ENCODE results near the gene POLD4. TPM values are rescaled to one million over a fixed set of nuclear protein-coding genes. Genes with fewer than 3 reads are reported as not detected.

Gene POLD4
- total RNA-seq, 1 donor from 2014 or later, result 47.0 TPM

DNA sequence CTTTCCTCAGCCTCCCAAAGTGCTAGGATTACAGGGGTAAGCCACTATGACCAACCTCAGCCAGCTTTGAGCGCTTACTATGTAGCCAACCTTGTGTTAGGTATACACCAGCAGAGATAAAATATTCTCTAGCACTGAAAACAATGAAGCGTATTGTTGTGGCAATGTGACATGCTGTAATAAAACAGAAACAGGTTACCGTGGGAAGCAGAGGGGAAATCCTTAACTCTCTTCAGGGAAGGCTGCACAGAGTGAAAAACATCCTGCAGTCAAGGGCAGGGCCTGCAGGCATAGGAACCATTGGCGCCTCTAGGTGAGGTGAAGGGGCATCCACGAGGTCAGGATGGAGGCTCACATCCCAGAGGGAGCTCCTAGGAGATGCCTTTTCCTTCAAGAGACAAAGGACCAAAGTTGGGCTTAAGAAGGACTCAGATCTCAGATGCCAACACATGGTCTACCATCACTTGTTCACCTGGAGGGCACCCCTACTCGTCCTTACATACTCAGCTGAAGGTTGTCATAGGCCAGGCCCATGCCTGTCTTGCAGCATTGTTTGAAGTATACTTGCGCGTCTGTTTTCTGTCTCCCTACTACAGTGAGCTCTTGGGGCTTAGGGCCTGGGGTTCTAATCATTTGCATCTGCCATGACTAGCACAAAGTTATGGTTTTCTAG, 8.0 kb downstream of the POLD4 start:
- intact Hi-C loops (cut with micrococcal nuclease), result no loop called here
- DNase-seq, result no peak
- H3K4me1 ChIP-seq, result peaks cover 15% of the 10 kb centered on the region

GRCh38 chr11:67344264-67344663, 9.1 kb downstream of the POLD4 start:
- H3K4me3 ChIP-seq, result no peak overlapping the region
- no peak overlapping the region for H3K27ac ChIP-seq (replicated peaks)
- H3K27me3 ChIP-seq (ENCODE audit: low read depth), result no peaks in the 10 kb centered on the region
- H3K4me1 ChIP-seq, result peaks cover 4% of the 10 kb centered on the region
- no peak for DNase-seq
- H3K9me3 ChIP-seq (replicated peaks), result peaks cover 6% of the 10 kb centered on the region
- intact Hi-C loops (cut with micrococcal nuclease), result no loop called here
- H3K36me3 ChIP-seq, result no peaks in the 10 kb centered on the region
- TF ChIP-seq, protein P1, sequence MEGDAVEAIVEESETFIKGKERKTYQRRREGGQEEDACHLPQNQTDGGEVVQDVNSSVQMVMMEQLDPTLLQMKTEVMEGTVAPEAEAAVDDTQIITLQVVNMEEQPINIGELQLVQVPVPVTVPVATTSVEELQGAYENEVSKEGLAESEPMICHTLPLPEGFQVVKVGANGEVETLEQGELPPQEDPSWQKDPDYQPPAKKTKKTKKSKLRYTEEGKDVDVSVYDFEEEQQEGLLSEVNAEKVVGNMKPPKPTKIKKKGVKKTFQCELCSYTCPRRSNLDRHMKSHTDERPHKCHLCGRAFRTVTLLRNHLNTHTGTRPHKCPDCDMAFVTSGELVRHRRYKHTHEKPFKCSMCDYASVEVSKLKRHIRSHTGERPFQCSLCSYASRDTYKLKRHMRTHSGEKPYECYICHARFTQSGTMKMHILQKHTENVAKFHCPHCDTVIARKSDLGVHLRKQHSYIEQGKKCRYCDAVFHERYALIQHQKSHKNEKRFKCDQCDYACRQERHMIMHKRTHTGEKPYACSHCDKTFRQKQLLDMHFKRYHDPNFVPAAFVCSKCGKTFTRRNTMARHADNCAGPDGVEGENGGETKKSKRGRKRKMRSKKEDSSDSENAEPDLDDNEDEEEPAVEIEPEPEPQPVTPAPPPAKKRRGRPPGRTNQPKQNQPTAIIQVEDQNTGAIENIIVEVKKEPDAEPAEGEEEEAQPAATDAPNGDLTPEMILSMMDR (IDR thresholded peaks at IDR 0.05; ENCODE audit: borderline replicate concordance), result no peak

More for the DNA sequence above, 8.0 kb downstream of the POLD4 start:
- no peaks in the 10 kb centered on the region for H3K27me3 ChIP-seq (ENCODE audit: low read depth)
- TF ChIP-seq, protein P1 (IDR thresholded peaks at IDR 0.05; ENCODE audit: borderline replicate concordance), result no peak
- H3K4me3 ChIP-seq, result no peak overlapping the region
- no peaks in the 10 kb centered on the region for H3K36me3 ChIP-seq
- no peak overlapping the region for H3K27ac ChIP-seq (replicated peaks)
- H3K9me3 ChIP-seq (replicated peaks), result peaks cover 6% of the 10 kb centered on the region

GRCh38 chr11:67337257-67337656, 16.1 kb downstream of the POLD4 start:
- no peaks in the 10 kb centered on the region for H3K27me3 ChIP-seq (ENCODE audit: low read depth)
- H3K36me3 ChIP-seq, result no peaks in the 10 kb centered on the region
- TF ChIP-seq, protein P1 (IDR thresholded peaks at IDR 0.05; ENCODE audit: borderline replicate concordance), result no peak
- peaks cover 3% of the 10 kb centered on the region for H3K9me3 ChIP-seq (replicated peaks)
- no peak overlapping the region for H3K27ac ChIP-seq (replicated peaks)
- no peaks in the 10 kb centered on the region for H3K4me1 ChIP-seq
- intact Hi-C loops (cut with micrococcal nuclease), result no loop called here
- DNase-seq, result no peak
- H3K4me3 ChIP-seq, result no peak overlapping the region

GRCh38 chr11:67332081-67332691, 21.2 kb downstream of the POLD4 start:
- Histone ChIP-seq H3K27me3 (ENCODE audit: low read depth) (no peaks in the 10 kb centered on the region), H3K27ac (replicated peaks) (no peak overlapping the region), H3K9me3 (replicated peaks) (no peaks in the 10 kb centered on the region), H3K4me1 (no peaks in the 10 kb centered on the region), H3K36me3 (no peaks in the 10 kb centered on the region), H3K4me3 (no peak overlapping the region)
- TF ChIP-seq, protein P1 (IDR thresholded peaks at IDR 0.05; ENCODE audit: borderline replicate concordance), result no peak
- intact Hi-C loops (cut with micrococcal nuclease), result no loop called here
- no peak for DNase-seq

DNA sequence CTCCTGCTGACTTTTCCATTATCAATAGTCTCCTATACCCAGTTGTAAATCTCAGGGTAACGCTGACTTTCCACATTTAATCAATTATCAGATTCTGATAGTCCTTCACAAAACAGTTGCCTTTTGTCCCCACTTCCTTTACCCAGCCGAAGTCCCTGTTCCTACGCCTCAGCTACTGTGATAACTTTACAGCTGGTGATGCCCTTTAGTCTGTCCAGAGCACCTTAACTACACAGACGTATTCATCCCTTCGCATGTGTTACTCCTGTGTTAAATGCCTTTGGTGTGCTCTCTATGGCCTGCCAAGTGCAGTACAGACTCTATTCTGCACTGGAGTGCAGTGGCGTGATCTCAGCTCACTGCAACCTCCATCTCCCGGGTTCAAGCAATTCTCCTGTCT, 29.8 kb downstream of the POLD4 start:
- Histone ChIP-seq H3K9me3 (replicated peaks) (no peaks in the 10 kb centered on the region), H3K27ac (replicated peaks) (no peak overlapping the region), H3K36me3 (no peaks in the 10 kb centered on the region), H3K4me3 (no peak overlapping the region), H3K4me1 (peaks cover 11% of the 10 kb centered on the region), H3K27me3 (ENCODE audit: low read depth) (no peaks in the 10 kb centered on the region)
- no peak for DNase-seq
- TF ChIP-seq, protein P1 (IDR thresholded peaks at IDR 0.05; ENCODE audit: borderline replicate concordance), result no peak
- intact Hi-C loops (cut with micrococcal nuclease), result no loop called here

Data from left ventricle myocardium inferior (tissue), 1 donor.